Heart right ventricle (tissue), 16 donors: ENCODE measurements around the gene RBM20. TPM values are rescaled to one million over a fixed set of nuclear protein-coding genes. Genes with fewer than 3 reads are reported as not detected.
"Not testable (repeated sequence)": the region's sequence is repeated elsewhere in the genome, so short reads cannot be mapped to it uniquely, and the experiment has no call there.

Source experiments
- ATAC-seq, 8 donors: fragments of 200-7000 bp; cut with Tn5 transposase; one replicate each; pipeline ENCODE4 v1.9.1; 2020; ENCODE audit warnings: mild to moderate bottlenecking in 8 of 8, moderate library complexity in 8 of 8, moderate number of reproducible peaks in 1 of 8
- DNase-seq, 2 donors: peaks; one replicate each; pipeline ENCODE4 v3.0.0-alpha.2; 2020
- H3K27ac ChIP-seq, 10 donors: fragments of 200-600 bp; sonication (generic) in 2 of 10; one replicate each; pipeline versions ENCODE4 v1.5.0 to v1.8.0; 2020 to 2022; ENCODE audit warnings: mild to moderate bottlenecking in 3 of 10
- H3K27me3 ChIP-seq, 7 donors: fragments of 200-600 bp; one replicate each; pipeline ENCODE4 v1.8.0; 2021 to 2022; ENCODE audit warnings: mild to moderate bottlenecking in 2 of 7
- H3K36me3 ChIP-seq, 9 donors: fragments of 200-600 bp; sonication (generic) in 1 of 9; one replicate each; pipeline versions ENCODE4 v1.5.0 to v1.8.0; 2020 to 2022; ENCODE audit warnings: mild to moderate bottlenecking in 2 of 9
- H3K4me1 ChIP-seq, 9 donors: fragments of 200-600 bp; sonication (generic) in 1 of 9; one replicate each; pipeline versions ENCODE4 v1.5.0 to v1.8.0; 2020 to 2022; ENCODE audit warnings: mild to moderate bottlenecking in 4 of 9
- H3K4me3 ChIP-seq, 10 donors: fragments of 200-600 bp; sonication (generic) in 2 of 10; one replicate each; pipeline versions ENCODE4 v1.5.0 to v1.8.0; 2020 to 2022; ENCODE audit warnings: mild to moderate bottlenecking in 7 of 10, moderate library complexity in 2 of 10
- H3K9me3 ChIP-seq, 11 donors: fragments of 200-600 bp in 10 of 11; sonication (generic) in 2 of 11; one replicate each; pipeline versions ENCODE4 v1.5.0 to v1.8.0; 2013 to 2022; ENCODE audit warnings: mild to moderate bottlenecking in 2 of 11, control low read depth in 1 of 11, moderate library complexity in 1 of 11
- CTCF ChIP-seq, 9 donors: fragments of 200-600 bp; sonication (generic) in 2 of 9; IDR thresholded peaks; one replicate each; pipeline versions ENCODE4 v1.5.0 to v1.8.0; 2021 to 2022; ENCODE audit warnings: antibody characterized with exemption in 9 of 9, mild to moderate bottlenecking in 5 of 9, moderate library complexity in 1 of 9
- WGBS, 2 donors: extraction: QIAGEN DNeasy Blood & Tissue Kit; methylation state at CpG; one replicate each; pipeline ENCODE4 v1.1.7; 2013; ENCODE audit warnings: inconsistent platforms in 1 of 2; 5-methylcytosine and 5-hydroxymethylcytosine counted together
- intact Hi-C, 10 donors: fragments of 100-400 bp; cut with DNase I; formaldehyde crosslinking; loops; one replicate each; pipeline versions ENCODE4 v1.11.1 to v1.14.2; 2022
- polyA plus RNA-seq, 2 donors: library from polyadenylated mRNA; stranded (reverse); fragments of 200-250 nt; gene quantifications; one replicate each; pipeline ENCODE4 v1.2.3, GENCODE V29; 2013
- total RNA-seq, 10 donors: library from RNA; stranded (reverse); fragmentation: NEBNext Ultra II Directional in 3 of 10; extraction: Animal tissue kit (Norgen Biotek cat#: 25700) in 3 of 10; gene quantifications; one replicate each; pipeline versions ENCODE4 v1.2.1 to v1.2.4, GENCODE V29; 2021 to 2023
- donor health status: Arrhythmogenic right ventricular cardiomyopathy.
- donor health status: ischemic (EF 13 %, LVEDD 7.1; RV severe dilation, severe dysfunction).
- donor health status: healthy with polysubstance abuse.
- donor health status: DM: no; HTN: yes; CAD: no.
- donor health status: DM: no; HTN: no; CAD: no.
- donor health status: ischemic (EF 25% LVEDD 6.9; RV normal size, moderate dysfunction).
- donor health status: ischemic (EF 25% LVEDD 5.7; RV mildly dilated, moderate dysfunction).
- donor health status: healthy.
- donor health status: DM: yes; HTN: yes; CAD: no.
- donor health status: Ischemic cardiomyopathy.
- donor health status: ischemic (EF 35%, LVEDD 5.7; RV mildly dilated, moderate dysfunction).
- donor health status: nonischemic (EF 11% LVEDD 7.7; RV severe dilation, severe dysfunction).
- donor health status: DM: yes; HTN: yes; CAD: no.
- donor health status: PGD.
- donor health status: ischemic (EF 29% LVEDD 5.4; RV normal size, mild dysfunction).
- donor health status: nonischemic (EF 23%, LVEDD 6.1; RV moderate dilation, normal function).

RBM20 gene
- total and polyA plus RNA-seq, 12 donors: 10.1 to 186 (median 134) TPM

GRCh38 chr10:110701617-110701971, 57.5 kb downstream of the RBM20 start:
- ATAC-seq (no peak), DNase-seq (no peak)
- no peak overlapping the region for H3K4me3 ChIP-seq
- WGBS, 2 donors: 24 to 46% methylated on average over 3 of the region's 3 CpGs
- intact Hi-C loops: no loop called here
- no peaks in the 10 kb centered on the region for H3K27me3 ChIP-seq
- no peaks in the 10 kb centered on the region for H3K36me3 ChIP-seq
- peaks cover 0 to 6% (median 0%) of the 10 kb centered on the region in 11 donors for H3K9me3 ChIP-seq
- H3K4me1 ChIP-seq: peaks cover 1 to 66% (median 23%) of the 10 kb centered on the region in 9 donors
- TF ChIP-seq CTCF (IDR thresholded peaks at IDR 0.05): no peak
- H3K27ac ChIP-seq: peak overlapping the region in 9 of 10 donors; percentile 37 to 89 (median 81)

DNA sequence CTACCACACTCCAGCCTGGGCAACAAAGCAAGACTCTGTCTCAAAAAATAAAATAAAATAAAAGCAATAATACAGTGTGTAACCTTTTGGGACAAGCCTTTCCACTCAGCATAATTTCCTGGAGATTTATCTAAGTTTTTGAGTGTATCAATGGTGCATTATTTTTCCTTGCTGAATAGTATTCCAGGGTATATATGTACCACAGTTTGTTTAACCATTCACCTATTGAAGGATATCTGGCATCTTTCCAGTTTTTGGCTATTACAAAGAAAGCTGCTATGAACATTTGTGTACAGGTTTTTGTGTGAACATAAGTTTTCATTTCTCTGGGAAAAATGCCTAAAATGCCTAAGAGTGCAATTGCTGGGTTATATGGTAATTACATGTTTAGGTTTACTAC, 59.9 kb downstream of the RBM20 start:
- Histone ChIP-seq H3K27ac (peak overlapping the region in 1 of 10 donors; percentile 83), H3K4me1 (peaks cover 3 to 69% (median 23%) of the 10 kb centered on the region in 9 donors), H3K9me3 (peaks cover 0 to 6% (median 0%) of the 10 kb centered on the region in 11 donors), H3K27me3 (no peaks in the 10 kb centered on the region), H3K4me3 (no peak overlapping the region), H3K36me3 (no peaks in the 10 kb centered on the region)
- ATAC-seq (no peak), DNase-seq (no peak)
- intact Hi-C loops: no loop called here
- no peak for TF ChIP-seq CTCF (IDR thresholded peaks at IDR 0.05)

GRCh38 chr10:110704906-110705476, 60.9 kb downstream of the RBM20 start:
- peaks cover 3 to 69% (median 25%) of the 10 kb centered on the region in 9 donors for H3K4me1 ChIP-seq
- intact Hi-C loops: no loop called here
- peaks cover 0 to 6% (median 0%) of the 10 kb centered on the region in 11 donors for H3K9me3 ChIP-seq
- H3K36me3 ChIP-seq: no peaks in the 10 kb centered on the region
- no peak for TF ChIP-seq CTCF (IDR thresholded peaks at IDR 0.05)
- WGBS, 2 donors: 76 to 80% methylated on average over 5 of the region's 5 CpGs
- peak overlapping the region in 3 of 10 donors; percentile 9 to 82 (median 80) for H3K27ac ChIP-seq
- ATAC-seq: no peak
- DNase-seq: no peak
- no peaks in the 10 kb centered on the region for H3K27me3 ChIP-seq
- no peak overlapping the region for H3K4me3 ChIP-seq

DNA sequence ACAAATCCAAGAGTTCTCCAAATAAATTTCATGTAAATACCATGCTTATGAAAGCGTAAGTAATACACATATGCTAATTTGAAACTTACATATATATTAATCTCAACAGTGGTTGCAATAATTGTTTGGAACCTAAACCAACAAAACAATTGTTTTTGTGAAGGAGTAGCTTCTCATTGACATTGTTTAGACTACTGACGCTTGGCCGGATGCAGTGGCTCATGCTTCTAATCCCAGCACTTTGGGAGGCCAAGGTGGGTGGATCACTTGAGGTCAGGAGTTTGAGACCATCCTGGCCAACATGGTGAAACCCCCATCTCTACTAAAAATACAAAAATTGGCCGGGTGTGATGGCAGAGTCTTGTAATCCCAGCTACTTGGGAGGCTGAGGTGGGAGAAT, 61.5 kb downstream of the RBM20 start:
- intact Hi-C loops, H3K36me3 ChIP-seq, ATAC-seq, H3K4me3 ChIP-seq, H3K27me3 ChIP-seq, DNase-seq, H3K9me3 ChIP-seq: not testable (repeated sequence)
- 75 to 78% methylated on average over 4 of the region's 4 CpGs for WGBS, 2 donors
- Histone ChIP-seq H3K27ac (peak overlapping the region in 6 of 10 donors; percentile 9 to 82 (median 79)), H3K4me1 (peaks cover 3 to 70% (median 29%) of the 10 kb centered on the region in 9 donors)

DNA sequence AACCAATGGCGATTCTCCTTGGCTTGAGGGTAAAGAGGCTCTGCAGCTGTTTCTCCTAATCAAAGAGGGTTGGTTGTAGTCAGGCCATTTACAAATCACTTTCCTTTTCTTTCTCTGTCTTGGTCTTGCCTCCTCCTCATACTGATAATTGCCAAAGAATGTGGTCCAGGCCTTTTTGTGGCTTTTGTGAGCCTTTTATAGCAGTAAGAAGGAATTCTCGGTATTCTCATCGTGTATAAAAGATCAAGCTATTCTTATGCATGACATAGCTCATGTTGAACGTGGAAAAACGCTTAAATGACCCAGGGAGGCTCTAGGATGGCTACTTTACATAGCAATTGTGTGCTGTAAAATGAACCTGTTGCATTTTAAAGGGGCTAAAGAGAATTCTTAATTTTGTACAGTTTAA, 62.6 kb downstream of the RBM20 start:
- ATAC-seq (peak in 3 of 8 donors; percentile 13 to 41 (median 30)), DNase-seq (no peak)
- Histone ChIP-seq H3K27me3 (no peaks in the 10 kb centered on the region), H3K9me3 (peaks cover 0 to 6% (median 0%) of the 10 kb centered on the region in 11 donors), H3K4me1 (peaks cover 2 to 69% (median 36%) of the 10 kb centered on the region in 9 donors), H3K36me3 (no peaks in the 10 kb centered on the region), H3K4me3 (no peak overlapping the region), H3K27ac (peak overlapping the region in 8 of 10 donors; percentile 8 to 82 (median 65))
- WGBS, 2 donors: 24 to 27% methylated on average over 5 of the region's 5 CpGs
- intact Hi-C loops: no loop called here
- no peak for TF ChIP-seq CTCF (IDR thresholded peaks at IDR 0.05)
